PC-3 (cell line): ENCODE data around the gene ACTL7B.

Experiments used
- EZH2 ChIP-seq: fragments of 300-600 bp; sonication (generic); IDR thresholded peaks from one replicate; pipeline ENCODE4 v1.6.1; 2017; ENCODE audit warnings: antibody characterized with exemption, mild to moderate bottlenecking, low read length; ENCODE audit not compliant: unreplicated experiment
- EZH2phosphoT487 ChIP-seq: fragments of 300-600 bp; sonication (generic); IDR thresholded peaks from 2 replicates; pipeline ENCODE4 v1.6.1; 2018; ENCODE audit warnings: mild to moderate bottlenecking, antibody characterized with exemption, low read length, borderline replicate concordance
- TF ChIP-seq, protein P1 (sequence below): fragments of 300-600 bp; sonication (generic); conservative IDR thresholded peaks from 2 replicates; pipeline ENCODE4 v1.5.1; 2017; ENCODE audit warnings: antibody characterized with exemption, low read depth, mild to moderate bottlenecking, low read length

- TF ChIP-seq, protein P1, sequence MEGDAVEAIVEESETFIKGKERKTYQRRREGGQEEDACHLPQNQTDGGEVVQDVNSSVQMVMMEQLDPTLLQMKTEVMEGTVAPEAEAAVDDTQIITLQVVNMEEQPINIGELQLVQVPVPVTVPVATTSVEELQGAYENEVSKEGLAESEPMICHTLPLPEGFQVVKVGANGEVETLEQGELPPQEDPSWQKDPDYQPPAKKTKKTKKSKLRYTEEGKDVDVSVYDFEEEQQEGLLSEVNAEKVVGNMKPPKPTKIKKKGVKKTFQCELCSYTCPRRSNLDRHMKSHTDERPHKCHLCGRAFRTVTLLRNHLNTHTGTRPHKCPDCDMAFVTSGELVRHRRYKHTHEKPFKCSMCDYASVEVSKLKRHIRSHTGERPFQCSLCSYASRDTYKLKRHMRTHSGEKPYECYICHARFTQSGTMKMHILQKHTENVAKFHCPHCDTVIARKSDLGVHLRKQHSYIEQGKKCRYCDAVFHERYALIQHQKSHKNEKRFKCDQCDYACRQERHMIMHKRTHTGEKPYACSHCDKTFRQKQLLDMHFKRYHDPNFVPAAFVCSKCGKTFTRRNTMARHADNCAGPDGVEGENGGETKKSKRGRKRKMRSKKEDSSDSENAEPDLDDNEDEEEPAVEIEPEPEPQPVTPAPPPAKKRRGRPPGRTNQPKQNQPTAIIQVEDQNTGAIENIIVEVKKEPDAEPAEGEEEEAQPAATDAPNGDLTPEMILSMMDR = no peak
- TF ChIP-seq EZH2 = no peak
- TF ChIP-seq EZH2phosphoT487 = no peak
These were observed 11.4 kb downstream of the ACTL7B start for GRCh38 chr9:108844391-108844790.
